NCI-H774 (cell line): ENCODE results near the gene GRIK2.

Experiments used
- DNase-seq: peaks from one replicate; lab custom pipeline; 2025; lab: John Stamatoyannopoulos, UW

Gene GRIK2

DNA sequence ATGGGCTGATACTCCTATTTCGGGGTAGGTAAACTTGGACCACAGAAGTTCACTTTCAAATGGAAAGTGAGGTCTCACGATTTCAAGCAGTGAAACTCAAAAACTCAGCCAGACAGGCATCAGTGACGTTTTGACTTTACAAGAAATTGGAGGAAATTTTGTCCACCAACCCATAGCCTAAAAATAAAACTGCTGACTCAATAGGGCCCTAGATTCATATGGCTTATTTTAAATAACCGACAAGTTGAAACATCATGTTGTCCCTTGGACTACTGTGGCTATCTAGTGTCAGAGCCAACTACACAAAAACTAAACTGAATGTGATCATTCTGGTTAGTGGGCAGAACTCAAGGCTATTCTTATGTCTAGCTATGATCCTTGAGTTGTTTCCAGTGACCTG is 486.3 kb downstream of the GRIK2 start:
- no peak for DNase-seq

DNA sequence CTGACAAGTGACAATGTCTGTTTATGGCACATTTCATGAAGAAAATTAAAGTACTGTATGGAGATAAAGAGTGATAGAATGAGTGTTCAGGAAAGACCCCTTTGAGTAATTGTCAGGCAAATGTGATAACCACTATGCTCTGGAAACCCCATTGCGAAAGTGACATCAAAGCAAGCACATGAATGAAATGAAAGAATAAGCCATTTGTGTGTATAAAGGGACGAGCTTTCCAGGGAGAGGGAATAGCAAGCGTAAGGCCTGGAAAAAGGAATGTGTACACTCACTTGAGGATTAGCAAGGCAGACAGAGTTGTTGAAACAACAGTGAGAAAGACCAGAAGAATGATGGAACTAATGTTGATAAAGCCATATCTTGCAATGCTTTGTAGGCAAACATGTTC is 490.0 kb downstream of the GRIK2 start:
- DNase-seq: no peak

DNA sequence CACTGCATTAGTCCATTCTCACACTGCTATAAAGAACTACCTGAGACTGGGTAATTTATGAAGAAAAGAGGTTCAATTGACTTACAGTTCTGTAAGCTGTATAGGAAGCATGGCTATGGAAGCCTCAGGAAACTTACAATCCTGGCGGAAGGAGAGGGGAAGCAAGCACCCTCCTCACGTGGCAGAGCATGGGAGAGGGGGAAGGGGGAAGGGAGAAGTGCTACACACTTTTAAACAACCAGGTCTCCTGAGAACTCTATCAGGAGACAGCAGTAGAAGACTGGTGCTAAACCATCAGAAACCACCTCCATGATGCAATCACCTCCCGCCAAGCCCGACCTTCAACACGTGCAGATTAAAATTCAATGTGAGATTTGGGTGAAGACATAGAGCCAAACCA is 494.0 kb downstream of the GRIK2 start:
- DNase-seq: no peak

DNA sequence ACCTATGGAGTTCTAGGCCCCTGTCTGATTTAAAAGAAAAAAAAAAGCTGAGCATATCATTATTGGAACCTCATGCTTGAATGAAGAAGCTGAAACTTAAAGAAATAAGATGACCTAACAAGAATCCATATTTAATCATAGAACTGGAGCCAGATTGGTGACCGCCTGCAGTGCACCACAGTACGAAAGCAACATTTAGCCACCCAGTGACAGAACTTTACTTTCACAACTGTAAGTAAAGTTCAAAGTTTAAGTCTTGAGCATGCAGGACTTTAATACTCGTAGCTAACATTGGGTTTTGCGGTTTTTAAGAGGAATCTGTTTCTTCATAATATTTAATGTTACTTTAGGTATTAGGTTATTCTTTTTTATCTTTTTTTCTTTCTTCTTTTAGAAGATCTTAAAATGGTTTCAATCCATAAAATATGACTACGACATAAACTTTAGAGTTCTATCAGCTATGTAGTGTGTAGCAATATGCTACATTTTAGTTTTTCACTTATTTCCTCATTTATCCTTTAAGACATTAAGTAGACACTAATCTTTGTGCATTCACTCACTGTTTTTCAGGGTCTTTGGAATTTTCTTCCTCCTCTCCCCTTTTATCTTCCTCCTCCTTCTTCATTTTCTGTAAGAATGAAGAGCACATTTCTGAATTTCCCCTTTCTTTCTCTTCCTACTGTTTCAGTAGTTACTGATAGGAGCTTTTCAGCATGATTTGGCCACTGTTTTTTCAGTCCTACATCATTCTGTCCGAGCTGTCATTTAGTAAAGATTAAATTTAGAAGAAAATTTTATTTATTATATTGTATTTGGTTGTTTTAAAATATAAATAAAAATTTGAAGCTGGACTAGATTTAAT is 514.1 kb downstream of the GRIK2 start:
- DNase-seq: no peak

DNA sequence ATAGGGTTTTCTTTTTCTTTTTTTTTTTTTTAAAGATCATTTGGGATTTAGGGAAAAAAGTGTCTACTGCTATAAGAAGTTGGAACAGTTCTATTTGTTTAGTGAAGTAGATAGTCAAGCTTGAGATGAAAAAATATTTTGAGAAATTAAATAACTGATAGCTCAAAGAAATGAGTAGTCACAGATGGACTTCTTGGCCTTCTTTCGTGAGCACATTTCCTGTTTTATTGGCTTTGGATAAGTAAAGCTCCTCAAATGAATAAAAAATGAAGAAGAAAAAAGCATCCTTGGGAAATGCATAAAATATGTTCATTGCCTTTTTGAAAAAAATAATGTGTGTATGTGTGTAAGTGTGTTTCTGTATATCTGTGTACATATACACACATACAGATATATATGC is 515.9 kb downstream of the GRIK2 start:
- no peak for DNase-seq

DNA sequence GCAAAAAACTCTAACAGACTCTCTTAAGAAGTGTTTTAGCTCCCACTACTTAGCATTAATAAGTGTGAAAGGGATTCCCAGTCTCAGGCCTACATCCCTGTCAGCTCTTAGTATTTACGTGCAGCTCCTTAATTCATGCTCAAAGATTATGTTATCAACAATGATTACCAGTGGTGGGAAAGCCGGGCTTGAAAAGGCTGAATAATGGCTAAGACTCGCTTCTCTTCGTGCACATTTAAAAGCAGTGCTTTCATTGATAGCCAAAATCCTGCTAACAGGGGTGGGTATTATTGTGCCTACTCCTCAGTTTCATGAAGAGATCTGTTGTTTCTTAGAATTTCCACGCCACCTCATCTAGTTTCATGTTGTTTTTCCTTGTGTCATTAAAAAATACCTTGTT is 518.8 kb downstream of the GRIK2 start:
- no peak for DNase-seq

DNA sequence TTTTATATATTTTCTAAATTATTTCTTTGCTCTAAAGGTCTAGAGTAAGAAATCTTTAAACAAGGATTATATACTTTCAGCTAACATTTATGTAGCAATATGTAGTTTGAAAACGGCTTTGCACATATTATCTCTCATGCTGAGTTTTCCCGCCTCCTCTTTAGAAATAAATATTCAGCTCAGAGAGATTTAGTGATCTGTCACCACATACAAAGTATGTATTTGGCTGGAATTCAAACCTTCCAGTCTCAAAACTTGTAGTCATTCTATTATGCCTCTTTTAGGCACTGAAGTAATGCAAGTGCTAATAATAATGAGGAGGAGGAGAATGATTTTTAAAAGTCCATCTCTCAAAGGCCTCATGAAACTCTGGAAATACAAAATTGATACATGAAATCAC is 525.0 kb downstream of the GRIK2 start:
- no peak for DNase-seq

DNA sequence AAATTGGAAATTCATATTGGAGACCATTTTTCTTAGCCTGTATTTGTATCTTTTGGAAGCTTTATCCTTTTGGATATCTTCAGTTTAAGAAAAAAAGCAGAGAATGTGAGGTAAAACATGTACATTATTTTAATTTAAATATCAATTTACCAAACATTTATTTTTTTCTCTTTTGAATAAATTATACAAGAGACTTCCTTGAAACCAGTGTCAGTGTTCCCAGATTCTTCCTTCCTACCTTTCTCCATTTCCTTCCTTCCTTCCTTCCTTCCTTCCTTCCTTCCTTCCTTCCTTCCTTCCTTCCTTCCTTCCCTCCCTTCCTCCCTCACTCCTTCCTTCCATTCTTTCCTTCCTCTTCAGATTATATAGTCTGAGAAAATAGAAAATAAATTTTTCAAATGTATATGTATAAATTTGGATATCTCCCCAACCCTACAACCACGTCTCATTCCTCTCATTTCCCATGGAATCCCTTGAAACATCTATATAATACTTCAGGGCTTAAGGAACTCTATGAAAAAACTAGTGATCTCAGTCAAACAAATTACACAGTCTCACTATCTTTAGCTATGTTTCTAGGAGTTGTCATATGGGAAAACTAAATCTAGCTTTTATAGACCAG is 528.4 kb downstream of the GRIK2 start:
- DNase-seq: no peak

DNA sequence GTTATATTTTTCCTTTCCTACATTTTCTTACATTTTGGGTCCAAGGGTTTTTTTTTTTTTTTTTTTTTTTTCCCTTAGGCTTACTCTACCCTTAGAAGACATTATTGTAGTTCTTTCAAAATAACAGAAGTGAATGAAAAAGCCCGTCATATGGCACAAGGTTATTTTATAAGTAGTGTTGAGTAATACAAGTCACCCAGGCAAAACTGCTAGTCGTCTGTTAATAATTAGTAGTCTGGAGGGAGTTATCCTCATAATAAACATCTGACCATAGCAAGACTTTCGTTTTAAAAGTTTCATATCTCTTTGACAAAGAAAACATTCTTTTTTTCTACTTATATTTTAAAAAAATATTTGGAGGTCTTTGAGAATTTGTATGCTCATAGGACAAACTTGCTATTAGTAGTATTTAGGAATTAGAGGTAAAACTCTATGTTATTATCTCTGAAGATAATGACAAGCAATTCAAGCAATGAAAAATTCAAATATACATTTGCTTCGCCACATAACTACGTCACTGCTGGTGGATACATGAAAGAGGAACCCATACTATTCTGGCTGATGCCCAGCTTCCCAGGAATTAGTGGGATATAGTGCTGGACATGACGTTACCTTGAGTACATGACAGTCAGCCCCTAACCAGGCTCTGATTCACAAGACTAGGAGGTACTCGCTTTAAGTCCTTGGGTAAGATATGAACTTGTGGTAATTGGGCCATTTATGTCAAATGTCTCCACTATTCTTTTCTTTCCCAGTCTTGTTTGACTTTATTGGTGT is 532.8 kb downstream of the GRIK2 start:
- DNase-seq: no peak

DNA sequence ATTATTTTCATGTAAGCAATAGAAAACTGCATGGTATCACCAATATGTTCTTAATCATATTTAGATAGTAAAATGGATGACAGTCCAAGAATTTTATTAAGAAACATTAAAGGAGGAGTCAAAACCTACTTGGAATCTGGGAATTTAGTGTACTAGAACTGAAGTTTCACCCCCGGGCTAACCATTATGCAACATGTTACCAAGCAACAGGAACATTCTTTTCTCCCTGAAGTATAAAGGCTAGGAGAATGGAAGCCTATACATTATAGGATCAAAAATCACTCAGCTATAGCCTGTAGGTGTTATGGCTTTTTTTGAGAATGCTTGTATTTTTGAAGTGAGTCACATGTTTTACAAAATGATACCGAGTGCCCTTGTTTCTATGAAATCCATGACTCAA is 538.3 kb downstream of the GRIK2 start:
- no peak for DNase-seq

DNA sequence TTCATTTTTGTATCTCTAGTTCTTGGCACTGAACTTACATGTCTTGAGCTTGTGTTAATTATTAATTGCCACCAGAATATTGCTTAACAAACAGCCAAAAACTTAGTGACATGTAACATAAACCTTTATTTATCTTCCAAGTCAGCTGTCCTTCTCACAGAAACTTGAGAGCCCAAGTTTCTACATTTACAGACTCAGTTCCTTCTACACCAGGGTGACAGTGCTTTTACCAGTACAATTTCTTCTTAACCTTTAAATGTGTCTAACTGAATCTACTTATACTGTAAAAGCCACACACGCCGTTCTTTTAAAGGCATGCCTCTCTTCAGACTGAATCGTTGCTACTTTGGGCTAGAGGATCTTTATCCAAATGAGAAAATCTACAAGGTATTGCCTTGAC is 539.2 kb downstream of the GRIK2 start:
- no peak for DNase-seq

DNA sequence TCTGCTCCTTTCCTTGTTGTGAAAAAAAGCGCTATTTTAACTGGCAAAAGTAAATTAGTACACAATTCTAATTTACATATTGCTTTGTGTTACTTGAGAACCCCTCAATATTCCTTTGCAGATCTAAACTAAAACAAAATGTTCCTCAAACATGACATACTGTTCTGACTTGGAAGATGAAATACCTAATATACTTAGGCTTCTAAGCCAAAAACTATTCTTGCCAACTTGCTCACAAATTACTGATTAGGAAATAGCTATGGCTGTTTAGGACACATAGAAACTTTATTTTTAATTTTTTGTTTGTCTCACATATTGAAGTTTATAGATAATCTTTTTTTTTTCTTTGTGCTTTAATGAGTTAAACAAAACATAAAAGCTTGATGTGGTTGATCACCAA is 542.2 kb downstream of the GRIK2 start:
- no peak for DNase-seq

DNA sequence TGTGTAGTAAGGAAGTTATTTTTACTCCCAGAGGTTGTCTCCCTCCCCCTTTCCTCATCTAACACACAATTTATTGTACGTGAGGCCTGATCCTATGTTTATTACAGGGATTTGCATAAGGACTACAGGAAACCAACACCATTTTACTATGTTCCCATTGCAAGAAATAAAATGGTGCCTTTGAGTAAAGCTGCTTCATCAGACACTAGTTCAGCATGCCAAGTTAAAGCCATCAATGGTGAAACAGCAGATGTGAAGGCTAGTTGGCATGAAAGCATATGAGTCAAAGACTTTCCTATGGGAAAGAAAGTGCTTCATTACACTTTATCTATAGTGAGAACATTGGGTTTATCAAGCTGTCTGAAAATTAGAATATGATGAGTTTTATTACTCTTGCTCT is 543.0 kb downstream of the GRIK2 start:
- DNase-seq: no peak

DNA sequence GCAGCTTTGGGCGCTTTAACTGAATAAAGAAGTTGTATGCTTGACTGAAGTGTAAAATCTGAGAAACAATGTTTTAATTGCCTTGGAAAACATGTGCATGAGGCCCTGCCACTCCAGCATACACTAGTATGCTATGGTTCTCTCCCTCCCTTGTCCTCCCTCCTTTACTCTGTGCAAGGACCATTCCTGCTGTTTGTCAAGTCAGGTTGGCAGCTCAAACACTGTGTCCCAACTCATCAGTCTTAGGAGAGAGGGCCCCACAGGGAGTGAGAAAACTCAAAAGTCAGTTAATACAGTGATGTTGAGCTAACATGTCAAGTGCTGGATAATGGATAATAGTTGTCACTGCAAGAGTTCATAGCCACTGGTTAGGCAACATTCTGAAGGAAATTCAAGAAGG is 543.6 kb downstream of the GRIK2 start:
- DNase-seq: no peak

DNA sequence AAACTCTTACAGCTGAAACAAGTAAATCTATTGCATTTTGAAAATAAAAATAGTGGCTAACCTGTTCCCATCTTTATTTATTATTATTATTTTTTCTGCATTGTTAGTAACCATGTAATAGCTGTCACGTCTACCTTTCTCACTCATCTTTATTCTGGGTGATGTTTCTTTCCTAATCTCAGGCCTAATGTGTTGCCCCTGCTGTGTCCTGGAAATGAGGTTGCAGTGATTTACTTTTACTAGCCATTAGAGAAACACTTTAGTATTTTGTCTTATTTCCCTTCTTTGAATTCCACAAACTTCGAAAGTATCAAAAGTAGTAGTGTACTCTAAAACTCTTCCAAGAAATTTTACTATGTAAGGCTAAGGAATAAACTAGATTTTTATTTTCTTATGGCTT is 546.9 kb downstream of the GRIK2 start:
- no peak for DNase-seq

DNA sequence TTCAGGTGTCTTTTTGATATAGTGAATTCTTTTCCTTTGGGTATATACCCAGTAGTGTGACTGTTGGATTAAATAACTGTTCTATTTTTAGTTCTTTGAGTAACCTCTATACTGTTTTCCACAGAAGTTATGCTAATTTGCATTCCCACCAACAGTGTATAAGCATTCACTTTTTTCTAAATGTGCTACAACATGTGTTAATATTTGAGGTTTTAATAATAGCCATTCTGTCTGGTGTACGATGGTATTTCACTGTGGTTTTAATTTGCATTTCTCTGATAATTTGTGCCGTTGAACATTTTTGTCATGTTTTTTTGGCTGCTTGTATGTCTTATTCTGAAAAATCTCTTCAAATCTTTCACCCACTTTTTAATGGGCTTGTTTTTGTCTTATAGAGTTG is 563.5 kb downstream of the GRIK2 start:
- no peak for DNase-seq

DNA sequence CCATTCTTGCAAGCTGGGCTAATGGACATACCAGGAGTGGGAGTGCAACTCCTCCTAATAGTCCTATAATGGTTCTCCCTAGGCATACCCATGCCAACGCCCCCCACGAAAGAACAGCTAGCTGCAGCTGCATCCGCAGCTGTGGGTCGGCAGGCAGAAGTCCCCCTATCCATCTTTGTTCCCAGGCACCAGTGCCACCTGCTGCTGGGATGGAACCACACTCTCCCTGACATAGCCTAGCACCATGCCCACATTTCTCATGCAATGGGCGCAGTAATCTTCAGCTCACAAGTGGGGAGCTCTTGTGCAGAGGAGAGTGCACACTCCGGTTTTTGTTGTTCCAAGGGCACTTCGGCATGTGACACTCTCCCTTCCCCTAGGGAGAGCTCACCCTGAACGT is 567.8 kb downstream of the GRIK2 start:
- no peak for DNase-seq

DNA sequence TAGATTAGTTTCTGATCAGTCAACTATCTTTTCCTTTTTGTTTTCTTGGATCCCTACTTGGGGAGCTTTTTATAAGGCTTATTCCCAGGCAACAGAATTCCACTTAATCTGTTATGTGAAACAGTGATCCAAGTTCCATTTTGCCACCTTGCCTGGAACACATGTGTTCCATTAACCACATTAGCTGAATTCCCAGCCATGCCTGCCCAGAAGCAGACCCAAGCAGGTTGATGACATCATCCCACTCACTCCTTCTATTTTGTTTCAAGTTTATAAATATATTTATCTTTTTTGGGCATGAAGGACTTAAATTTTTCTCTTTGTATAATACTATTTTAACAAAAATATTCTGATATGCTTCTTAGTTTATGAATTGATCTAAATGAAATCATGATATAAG is 587.4 kb downstream of the GRIK2 start:
- no peak for DNase-seq

DNA sequence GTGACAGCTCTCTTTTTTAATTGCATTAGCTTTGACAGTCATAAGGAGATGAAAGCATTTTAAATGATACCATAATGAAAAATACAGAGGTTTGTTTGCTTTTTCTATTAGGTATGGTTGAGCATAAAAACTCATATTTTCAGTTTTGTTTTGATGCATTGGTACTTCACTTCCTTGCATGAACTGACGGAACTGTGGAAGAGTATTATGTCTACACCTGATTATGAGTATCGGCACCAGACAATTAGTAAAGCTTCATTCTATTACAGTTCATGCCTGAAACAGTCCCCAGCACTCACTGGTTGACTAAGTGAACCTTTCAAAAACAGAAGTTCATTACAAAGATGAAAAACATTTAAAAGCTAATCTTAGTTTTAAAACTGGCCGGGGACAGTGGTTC is 593.0 kb downstream of the GRIK2 start:
- DNase-seq: no peak

DNA sequence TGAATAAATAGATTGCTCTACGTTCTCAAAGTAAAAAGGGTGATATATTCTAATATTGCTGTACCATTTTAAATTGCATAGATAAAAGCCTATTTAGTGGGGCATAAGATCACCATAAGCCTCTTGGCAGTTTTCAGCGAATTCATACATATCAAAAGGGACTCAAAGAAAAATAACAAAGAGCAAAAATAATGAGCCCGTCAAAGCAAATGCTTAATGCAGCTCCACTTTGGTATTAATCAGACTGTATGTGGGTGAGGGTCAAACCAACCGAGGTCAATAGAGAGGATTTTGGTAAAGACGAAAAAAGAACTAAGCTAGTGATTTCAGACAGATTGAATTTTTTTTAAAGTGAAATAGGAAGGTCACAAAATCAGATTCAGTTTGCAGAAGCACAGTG is 598.8 kb downstream of the GRIK2 start:
- DNase-seq: no peak

DNA sequence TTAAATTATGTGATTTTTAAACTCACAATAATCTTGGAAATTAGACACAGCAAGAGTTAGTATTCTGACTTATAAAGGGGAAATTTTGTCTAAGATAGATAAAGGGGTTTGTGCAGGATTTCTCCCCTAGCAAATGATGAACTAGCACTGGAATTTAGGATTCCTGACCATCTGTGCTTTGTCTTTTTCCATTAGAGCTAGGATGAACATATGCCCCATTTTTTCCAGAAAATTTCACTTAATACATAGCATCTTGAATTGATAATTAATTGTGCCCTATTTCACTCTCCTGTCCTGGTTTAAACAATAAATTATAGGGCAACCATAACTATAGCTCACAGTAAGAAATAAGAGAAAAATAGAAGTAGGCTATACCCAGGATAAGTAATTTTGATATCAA is 601.0 kb downstream of the GRIK2 start:
- DNase-seq: no peak

DNA sequence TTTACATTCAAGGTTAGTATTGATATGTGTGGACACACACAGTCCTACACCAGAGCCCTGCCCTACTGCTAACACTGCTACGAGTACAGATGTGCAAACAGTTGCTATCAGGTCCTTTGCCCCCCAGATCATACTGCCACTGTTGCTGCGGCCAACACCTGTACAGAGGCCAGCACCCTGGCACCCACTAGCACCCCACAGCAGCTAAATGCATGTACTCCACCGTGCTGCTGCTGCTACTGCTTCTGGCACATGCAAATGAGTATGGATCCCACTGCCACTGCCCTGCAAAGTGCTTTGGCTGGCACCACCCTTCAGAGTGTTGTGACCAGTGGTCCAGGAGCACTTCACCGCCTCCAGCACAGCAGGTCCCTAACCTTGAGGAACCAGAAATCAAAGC is 621.9 kb downstream of the GRIK2 start:
- no peak for DNase-seq

DNA sequence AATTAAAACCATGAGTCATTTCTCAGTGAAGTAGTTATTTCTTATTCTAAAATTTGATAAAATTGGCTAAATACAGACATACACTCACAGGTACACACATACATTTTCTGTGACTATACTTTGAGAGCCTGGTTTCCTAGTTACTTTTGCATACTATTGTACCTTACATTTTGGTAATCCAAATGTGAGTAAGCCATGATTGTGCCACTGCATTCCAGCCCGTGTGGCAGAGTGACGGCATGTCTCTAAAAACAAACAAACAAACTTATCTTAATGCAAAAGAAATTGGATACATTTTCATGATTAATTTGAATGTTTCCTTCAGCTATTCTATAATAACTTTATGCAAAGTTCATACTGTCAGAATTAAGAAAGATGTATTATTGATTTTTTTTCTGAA is 628.8 kb downstream of the GRIK2 start:
- no peak for DNase-seq
